Fibroblast of lung (primary cell): ENCODE data around the gene MTG2. TPM values are rescaled to one million over a fixed set of nuclear protein-coding genes. Genes with fewer than 3 reads are reported as not detected.

Source experiments
- DNase-seq, 2 donors: peaks; one replicate each; pipeline versions ENCODE4 v3.0.0 to v3.0.0-alpha.2; 2010; ENCODE audit warnings: low read depth in 2 of 2
- H2AFZ ChIP-seq: 2 replicates; pipeline ENCODE4 v1.5.1; 2012; ENCODE audit warnings: low read length, control low read depth, inconsistent platforms
- H3K27ac ChIP-seq: 2 replicates; pipeline ENCODE4 v1.5.1; 2011; ENCODE audit warnings: low read length, control low read depth; ENCODE audit not compliant: insufficient read depth
- H3K27me3 ChIP-seq: 2 replicates; pipeline ENCODE4 v1.5.1; 2011; ENCODE audit warnings: mild to moderate bottlenecking, low read length; ENCODE audit not compliant: control insufficient read depth, insufficient read depth
- H3K36me3 ChIP-seq: 2 replicates; pipeline ENCODE4 v1.5.1; 2011; ENCODE audit warnings: low read length; ENCODE audit not compliant: control insufficient read depth, insufficient read depth
- H3K4me1 ChIP-seq: 2 replicates; pipeline ENCODE4 v1.5.1; 2011; ENCODE audit warnings: low read length; ENCODE audit not compliant: control insufficient read depth, insufficient read depth; ENCODE audit errors: extremely low read depth
- H3K4me2 ChIP-seq: 2 replicates; pipeline ENCODE4 v1.5.1; 2011; ENCODE audit warnings: low read length, control low read depth; ENCODE audit not compliant: insufficient read depth; ENCODE audit errors: extremely low read depth
- H3K4me3 ChIP-seq, 4 experiments: fragments of 200-600 bp in 1 of 4; sonication (generic) in 1 of 4; replicated peaks in 1 of 4; 2 replicates each; pipeline ENCODE4 v1.5.1; 2011 to 2016; ENCODE audit warnings: low read length in 4 of 4, low read depth in 3 of 4, mild to moderate bottlenecking in 3 of 4, control low read depth in 2 of 4, inconsistent platforms in 1 of 4, mixed read lengths in 1 of 4; ENCODE audit not compliant: insufficient read depth in 1 of 4; ENCODE audit errors: control extremely low read depth in 1 of 4
- H3K79me2 ChIP-seq: 2 replicates; pipeline ENCODE4 v1.5.1; 2012; ENCODE audit warnings: mild to moderate bottlenecking, low read length, inconsistent platforms; ENCODE audit not compliant: control insufficient read depth, insufficient read depth
- H3K9ac ChIP-seq: 2 replicates; pipeline ENCODE4 v1.5.1; 2011; ENCODE audit warnings: mild to moderate bottlenecking, low read length, control low read depth; ENCODE audit not compliant: insufficient read depth
- H3K9me3 ChIP-seq: 2 replicates; pipeline ENCODE4 v1.5.1; 2012; ENCODE audit warnings: low read depth, low read length; ENCODE audit not compliant: control insufficient read depth, insufficient read depth
- H4K20me1 ChIP-seq: 2 replicates; pipeline ENCODE4 v1.5.1; 2011; ENCODE audit warnings: low read length; ENCODE audit not compliant: control insufficient read depth, insufficient read depth; ENCODE audit errors: extremely low read depth
- CTCF ChIP-seq, 2 donors: IDR thresholded peaks in 1 of 2; conservative IDR thresholded peaks in 1 of 2; 1 replicate in 1 of 2; 2 replicates in 1 of 2; pipeline ENCODE4 v1.5.1; 2011 to 2012; ENCODE audit warnings: low read length in 2 of 2, control low read depth in 1 of 2, inconsistent platforms in 1 of 2, low read depth in 1 of 2, mild to moderate bottlenecking in 1 of 2
- EZH2 ChIP-seq: IDR thresholded peaks from 2 replicates; pipeline ENCODE4 v1.5.1; 2012; ENCODE audit warnings: low read length, control low read depth, mild to moderate bottlenecking; ENCODE audit errors: missing control alignments
- polyA plus RNA-seq, 2 donors: library from polyadenylated mRNA; depleted of rRNA in 1 of 2; stranded (reverse) in 1 of 2; unstranded in 1 of 2; fragments of >200 nt; gene quantifications; 2 replicates each; pipeline ENCODE4 v1.2.1, GENCODE V29; 2011 to 2012; ENCODE audit warnings: missing spikeins in 1 of 2
- total RNA-seq: library from RNA; depleted of rRNA; stranded (reverse); fragments of >200 nt; gene quantifications from 2 replicates; pipeline ENCODE4 v1.2.1, GENCODE V29; 2014

The MTG2 gene
- total and polyA plus RNA-seq, 2 donors (not counting 1 experiment from before 2014, with no cell fraction given), result 16.5 to 17.5 TPM

GRCh38 chr20:62167474-62167873 is 15.4 kb upstream of the MTG2 start:
- H3K9me3 ChIP-seq, result no peaks in the 10 kb centered on the region
- no peaks in the 10 kb centered on the region for H3K27me3 ChIP-seq
- no peak overlapping the region for H2AFZ ChIP-seq
- H3K9ac ChIP-seq, result no peak overlapping the region
- H3K4me3 ChIP-seq, result no peak overlapping the region
- peaks cover 22% of the 10 kb centered on the region for H3K36me3 ChIP-seq
- no peak overlapping the region for H3K4me2 ChIP-seq
- H3K4me1 ChIP-seq, result peaks cover 4% of the 10 kb centered on the region
- H3K79me2 ChIP-seq, result no peaks in the 10 kb centered on the region
- H3K27ac ChIP-seq, result no peak overlapping the region
- H4K20me1 ChIP-seq, result no peaks in the 10 kb centered on the region
- DNase-seq, result no peak
- TF ChIP-seq EZH2 (no peak), CTCF (conservative IDR thresholded peaks at IDR 0.05 in 1 of 2, IDR thresholded peaks at IDR 0.05 in 1 of 2; ENCODE audit: low read depth in 1 of 2, low read length in 2 of 2) (no peak)

GRCh38 chr20:62168061-62168460 is 14.8 kb upstream of the MTG2 start:
- no peaks in the 10 kb centered on the region for H3K9me3 ChIP-seq
- DNase-seq, result no peak
- no peak overlapping the region for H3K27ac ChIP-seq
- H3K4me3 ChIP-seq, result no peak overlapping the region
- H3K27me3 ChIP-seq, result no peaks in the 10 kb centered on the region
- no peak for TF ChIP-seq CTCF (conservative IDR thresholded peaks at IDR 0.05 in 1 of 2, IDR thresholded peaks at IDR 0.05 in 1 of 2; ENCODE audit: low read depth in 1 of 2, low read length in 2 of 2)
- no peak for TF ChIP-seq EZH2
- no peaks in the 10 kb centered on the region for H4K20me1 ChIP-seq
- H3K9ac ChIP-seq, result no peak overlapping the region
- no peak overlapping the region for H2AFZ ChIP-seq
- H3K4me2 ChIP-seq, result no peak overlapping the region
- peaks cover 18% of the 10 kb centered on the region for H3K36me3 ChIP-seq
- no peaks in the 10 kb centered on the region for H3K79me2 ChIP-seq
- H3K4me1 ChIP-seq, result peaks cover 4% of the 10 kb centered on the region

- DNase-seq, result peak in 1 of 2 donors; percentile 35
- Histone ChIP-seq H3K4me3 (no peak overlapping the region), H3K9me3 (no peaks in the 10 kb centered on the region), H3K27ac (no peak overlapping the region), H3K9ac (no peak overlapping the region), H3K36me3 (peaks cover 17% of the 10 kb centered on the region), H4K20me1 (no peaks in the 10 kb centered on the region), H3K4me2 (no peak overlapping the region), H3K4me1 (peaks cover 4% of the 10 kb centered on the region), H2AFZ (no peak overlapping the region), H3K79me2 (no peaks in the 10 kb centered on the region), H3K27me3 (no peaks in the 10 kb centered on the region)
- TF ChIP-seq EZH2 (no peak), CTCF (conservative IDR thresholded peaks at IDR 0.05 in 1 of 2, IDR thresholded peaks at IDR 0.05 in 1 of 2; ENCODE audit: low read depth in 1 of 2, low read length in 2 of 2) (no peak)
Observed at GRCh38 chr20:62168890-62169435, 13.9 kb upstream of the MTG2 start.
